Measurements from ENCODE around the gene SCRT2.
"Not testable (repeated sequence)": the region's sequence is repeated elsewhere in the genome, so short reads cannot be mapped to it uniquely, and the experiment has no call there.

Gene SCRT2

DNA sequence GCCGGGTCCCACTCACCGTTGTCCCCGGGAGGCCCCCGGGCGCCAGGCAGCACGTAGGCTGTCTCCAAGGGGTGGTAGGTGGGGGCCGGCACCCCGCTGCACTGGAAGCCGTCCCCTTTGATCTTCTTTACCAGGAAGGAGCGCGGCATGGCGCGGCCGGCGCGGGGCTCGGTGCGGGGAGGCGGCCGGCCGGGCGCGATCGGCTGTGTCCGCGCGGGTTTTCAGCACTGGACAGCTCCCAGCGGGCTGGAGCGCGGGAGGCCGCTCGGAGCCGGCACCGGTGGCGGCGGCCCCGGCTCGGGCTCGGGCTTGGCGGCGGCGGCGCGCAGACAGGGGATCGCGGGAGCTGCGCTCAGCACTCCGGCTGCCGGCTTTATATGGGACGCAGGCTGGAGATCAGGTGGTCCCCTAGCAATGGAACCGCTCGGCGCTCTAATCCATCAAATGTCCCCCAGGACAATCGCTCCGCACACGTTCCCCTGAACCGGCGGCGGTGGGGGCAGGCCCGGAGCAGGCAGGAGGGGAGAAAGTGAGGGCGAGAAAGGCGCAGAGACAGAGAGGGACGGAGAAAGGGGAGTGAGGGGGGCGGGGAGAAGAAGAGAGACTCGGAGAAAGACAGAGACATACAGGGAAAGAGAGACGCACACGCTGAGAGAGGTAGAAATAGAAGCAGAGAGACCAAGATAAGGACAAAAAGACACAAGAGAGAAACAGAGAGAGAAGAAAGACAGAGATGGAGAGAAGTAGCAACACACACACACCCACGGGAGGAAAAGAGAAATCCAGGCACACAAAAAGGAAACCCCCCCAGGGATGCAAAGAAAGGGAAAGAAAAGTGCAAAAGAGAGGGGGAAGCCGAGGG is at the start of gene SCRT2:
TSS of gene SCRT2 (minus strand) at position 350 of the 862 bp plus-strand sequence. CDS start at position 149, 201 bp downstream.
- FAIRE-seq = no peak
- DNase-seq (ENCODE audit: low spot score) = peak; percentile 88

DNA sequence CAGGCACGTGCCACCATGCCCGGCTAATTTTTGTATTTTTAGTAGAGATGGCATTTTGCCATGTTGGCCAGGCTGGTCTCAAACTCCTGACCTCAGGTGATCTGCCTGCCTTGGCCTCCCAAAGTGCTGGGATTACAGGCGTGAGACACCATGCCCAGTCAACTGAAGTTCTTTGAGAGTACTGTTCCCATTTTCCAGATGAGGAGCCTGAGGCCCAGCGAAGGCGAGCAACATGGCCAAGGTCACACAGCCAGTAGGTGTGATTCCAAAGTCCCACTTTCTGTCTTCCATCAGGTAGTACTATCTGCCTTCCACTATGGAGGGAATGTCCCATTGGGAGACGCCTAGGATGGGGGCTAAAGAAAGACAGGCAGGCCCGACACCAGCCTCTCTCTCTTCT is 49.2 kb upstream of the SCRT2 start:
- not testable (repeated sequence) for FAIRE-seq; DNase-seq (ENCODE audit: low spot score)

DNA sequence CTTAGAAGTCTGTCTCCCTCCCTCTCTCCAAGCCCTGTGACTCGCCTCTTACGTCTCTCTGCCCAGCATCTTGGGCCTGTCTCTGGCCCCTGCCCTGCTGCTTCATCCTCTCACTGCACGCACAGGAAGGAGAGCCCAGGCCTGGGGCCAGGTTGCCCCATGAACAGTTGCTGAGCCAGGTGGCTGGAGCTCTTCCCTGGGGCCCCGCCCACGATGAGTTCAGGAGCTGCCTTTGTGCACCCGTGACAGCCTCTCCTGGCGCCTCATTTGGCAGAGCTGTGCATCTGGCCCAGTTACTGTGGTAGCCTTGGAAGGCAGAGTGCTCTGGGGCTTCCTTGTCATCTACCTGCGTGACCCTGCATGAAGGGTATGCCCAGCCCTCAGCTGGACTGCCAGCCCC is 48.2 kb upstream of the SCRT2 start:
- no peak for FAIRE-seq
- DNase-seq (ENCODE audit: low spot score) = no peak

DNA sequence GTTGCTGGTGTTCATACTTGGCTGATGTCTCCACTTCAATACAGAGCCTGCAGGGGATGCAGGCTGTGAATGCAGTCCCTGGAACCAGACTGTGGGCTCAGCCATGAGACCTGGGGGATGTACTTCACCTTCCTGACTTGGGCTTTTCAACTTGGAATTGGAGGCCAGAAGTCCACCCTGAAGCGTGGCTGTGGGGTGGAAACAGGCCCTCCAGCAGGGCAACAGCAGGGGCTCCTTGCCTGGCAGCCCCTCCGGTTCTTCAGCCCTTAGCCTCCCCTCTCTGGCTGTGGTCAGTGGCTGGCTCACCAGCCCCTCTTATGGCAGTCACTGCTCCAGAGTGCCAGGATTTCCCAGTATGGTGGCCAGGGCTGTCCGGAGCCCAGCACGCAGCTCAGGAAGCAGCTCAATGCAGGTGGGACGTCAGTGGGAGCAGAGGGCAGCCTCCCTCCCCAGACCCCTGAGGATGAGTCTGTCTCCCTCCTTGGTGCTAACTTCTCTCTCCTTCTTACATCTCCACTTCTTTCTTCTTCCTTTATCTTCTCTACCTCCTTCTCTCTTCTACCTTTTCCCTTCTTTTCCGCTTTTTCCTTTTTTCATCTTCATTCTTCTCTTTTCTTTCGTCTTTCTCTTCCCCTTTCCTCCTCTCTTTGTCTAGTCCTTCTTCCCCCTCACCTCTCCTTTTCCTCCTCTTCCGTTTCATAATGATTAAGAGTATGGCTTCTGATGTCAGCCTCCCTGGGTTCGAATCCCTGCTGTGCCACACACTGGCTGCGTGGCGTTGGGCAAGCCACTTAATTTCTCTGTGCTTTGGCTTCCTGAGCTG is 47.4 kb upstream of the SCRT2 start:
- FAIRE-seq = no peak
- DNase-seq (ENCODE audit: low spot score) = no peak

DNA sequence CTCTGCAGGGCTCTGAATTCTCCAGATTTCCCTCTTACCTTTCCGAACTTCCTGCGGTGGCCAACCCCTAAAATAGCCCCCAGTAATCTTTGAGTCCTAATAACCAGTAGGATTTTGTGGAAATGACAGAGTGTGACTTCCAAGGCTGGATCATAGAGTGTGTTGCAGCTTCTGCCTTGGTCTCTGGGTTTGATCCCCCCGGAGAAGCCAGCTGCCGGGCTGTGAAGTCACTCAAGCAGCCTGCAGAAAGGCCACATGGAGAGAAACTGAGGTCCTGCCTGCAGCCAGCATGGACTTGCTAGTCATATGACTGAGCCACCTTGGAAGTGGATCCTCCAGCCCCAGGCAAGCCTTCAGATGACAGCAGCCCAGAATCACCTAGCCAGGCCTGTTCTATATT is 46.3 kb upstream of the SCRT2 start:
- no peak for DNase-seq (ENCODE audit: low spot score)
- no peak for FAIRE-seq

DNA sequence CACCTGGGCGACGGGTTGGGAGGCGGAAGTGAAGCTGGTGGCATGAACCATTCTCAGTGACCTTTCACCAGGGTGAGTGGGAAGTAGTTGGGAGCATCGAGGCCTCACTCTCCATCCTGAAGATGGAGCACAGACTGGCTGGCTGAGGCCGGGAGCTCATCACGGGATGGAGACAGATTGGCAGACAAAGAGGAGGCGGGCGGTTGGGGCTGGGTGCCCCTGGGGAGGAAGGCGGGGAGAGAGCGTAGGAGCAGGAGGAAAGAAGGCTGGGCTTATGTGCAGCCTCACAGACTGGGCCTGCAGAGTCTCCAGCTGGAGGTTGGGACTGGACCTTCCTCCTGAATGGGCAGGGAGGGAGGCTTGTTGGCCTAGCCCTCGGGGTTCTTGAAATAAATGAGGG is 44.2 kb upstream of the SCRT2 start:
- FAIRE-seq (no peak), DNase-seq (ENCODE audit: low spot score) (no peak)

DNA sequence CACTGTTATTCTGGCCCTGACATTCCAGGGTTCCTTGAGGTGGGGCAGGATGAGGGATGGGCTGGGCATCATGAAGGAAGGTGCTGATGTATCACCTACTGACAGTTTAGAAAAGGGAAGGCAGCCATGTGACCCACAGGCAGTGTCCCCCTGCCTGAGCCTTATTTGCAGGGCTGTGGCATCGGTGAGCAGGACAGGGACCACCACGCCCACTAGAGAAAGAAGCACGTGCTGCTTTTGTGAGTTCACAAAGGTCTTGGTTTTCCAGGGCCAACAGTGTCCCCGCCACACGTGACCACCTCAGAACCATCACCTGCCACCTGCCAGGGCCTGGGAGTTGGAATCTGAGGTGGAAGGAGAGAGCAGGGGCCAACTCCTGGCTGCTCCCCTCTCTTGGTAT is 43.5 kb upstream of the SCRT2 start:
- FAIRE-seq = no peak
- no peak for DNase-seq (ENCODE audit: low spot score)

DNA sequence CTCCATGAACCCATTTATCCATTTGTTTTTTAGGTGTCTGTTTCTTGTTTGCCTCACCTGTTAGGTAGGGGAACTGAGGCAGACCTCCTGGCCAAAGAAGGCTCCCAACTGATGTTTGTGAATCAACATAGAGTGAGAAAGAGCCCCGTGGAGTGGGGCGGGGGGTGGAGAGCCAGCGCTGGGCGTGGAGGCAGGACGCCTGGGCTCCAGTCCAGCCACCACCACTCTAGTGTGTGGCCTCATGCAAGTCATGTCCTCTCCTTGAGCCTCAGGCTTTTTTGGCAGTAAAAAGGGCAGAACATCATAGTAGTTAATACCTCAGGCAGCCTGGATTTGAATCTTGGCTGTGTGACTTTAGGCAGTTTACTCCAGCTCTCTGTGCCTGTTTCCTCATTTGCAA is 42.2 kb upstream of the SCRT2 start:
- DNase-seq (ENCODE audit: low spot score) (no peak), FAIRE-seq (no peak)

DNA sequence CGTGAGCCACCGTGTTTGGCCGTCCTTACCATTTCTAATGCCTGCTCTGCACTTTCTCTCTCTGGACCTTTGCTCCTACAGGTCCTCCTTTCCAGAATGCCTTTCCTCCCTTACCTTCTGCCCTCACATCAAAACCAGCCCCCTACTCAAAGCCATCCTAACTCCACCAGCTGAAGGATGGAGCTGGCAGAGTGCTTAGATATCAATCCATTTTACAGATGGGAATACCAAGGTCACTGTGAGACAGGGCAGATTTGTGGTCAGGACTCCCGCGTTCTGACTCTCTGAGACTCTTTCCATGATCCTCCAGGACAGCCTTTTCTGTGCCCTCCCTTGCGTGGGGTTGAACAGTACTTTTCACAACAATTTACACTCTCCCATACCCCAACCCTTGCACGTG is 41.7 kb upstream of the SCRT2 start:
- FAIRE-seq (no peak), DNase-seq (ENCODE audit: low spot score) (no peak)

DNA sequence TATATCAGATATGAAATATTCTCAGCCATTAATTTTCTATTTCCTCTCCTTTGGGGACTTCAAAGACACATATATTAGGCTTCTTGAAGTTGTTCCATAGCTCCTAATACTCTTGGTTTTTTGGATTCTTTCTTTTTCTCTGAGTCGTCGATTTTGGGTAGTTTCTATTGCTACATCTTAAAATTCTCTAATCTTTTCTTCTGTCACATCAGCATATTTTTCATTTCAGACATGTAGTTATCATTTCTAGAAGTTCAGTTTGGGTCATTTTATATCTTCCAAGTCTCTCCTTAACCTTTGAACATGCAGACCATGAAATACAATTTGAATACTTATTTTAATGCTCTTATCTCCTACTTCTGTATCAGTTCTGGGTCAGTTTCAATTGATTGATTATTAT is 38.9 kb upstream of the SCRT2 start:
- DNase-seq (ENCODE audit: low spot score) = no peak
- FAIRE-seq = no peak

DNA sequence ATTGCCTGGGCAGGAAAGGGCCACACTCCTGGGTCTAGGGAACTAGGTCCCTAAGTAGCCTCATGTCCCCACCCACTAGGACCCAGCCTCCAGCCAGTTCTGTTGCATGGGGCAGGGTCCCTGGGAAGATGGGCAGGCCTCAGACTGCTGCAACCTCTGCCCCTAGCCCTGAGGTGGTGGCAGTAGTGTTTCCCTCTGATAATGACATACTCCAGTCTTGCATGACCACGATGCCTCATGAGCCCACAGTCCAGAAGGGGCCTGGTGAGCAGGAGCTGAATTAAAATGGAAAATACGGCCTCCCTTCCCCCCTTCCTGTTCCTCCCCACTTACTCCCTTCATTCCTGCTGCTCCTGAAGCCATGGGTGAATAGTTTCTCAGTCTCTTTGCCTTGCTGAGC is 36.0 kb upstream of the SCRT2 start:
- FAIRE-seq (no peak), DNase-seq (ENCODE audit: low spot score) (no peak)

DNA sequence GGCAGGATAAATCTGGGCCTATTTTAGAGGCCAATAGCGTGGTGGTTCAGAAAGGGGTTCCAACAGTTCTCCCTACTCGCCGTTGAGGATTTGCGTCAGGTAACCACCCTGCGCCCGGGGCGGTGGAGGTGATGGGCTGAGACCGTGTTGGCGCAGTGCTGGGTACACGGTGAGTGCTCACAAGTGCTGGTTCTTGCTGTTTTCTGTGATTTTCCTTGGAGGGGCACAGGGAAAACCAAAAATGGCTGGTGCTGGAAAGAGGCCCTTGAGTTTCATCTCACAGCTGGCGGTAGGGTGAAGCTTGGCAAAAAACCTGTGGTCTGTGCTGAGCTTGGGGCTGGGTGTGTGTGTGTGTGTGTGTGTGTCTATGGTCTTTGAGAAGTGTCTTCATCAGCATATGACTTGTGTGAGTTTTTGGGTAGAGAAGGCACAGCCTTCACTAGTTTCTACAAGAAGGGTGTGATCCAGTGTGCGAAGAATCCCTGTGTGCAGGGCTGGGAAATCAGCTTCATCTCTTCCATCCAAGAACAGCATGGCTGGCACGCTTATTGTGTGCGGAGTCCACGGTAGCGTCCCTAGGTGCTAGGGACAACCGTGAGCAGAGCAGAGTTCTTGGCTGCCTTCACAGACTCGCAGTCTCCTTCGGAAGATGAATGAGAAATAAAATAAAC is 35.3 kb upstream of the SCRT2 start:
- FAIRE-seq = no peak
- no peak for DNase-seq (ENCODE audit: low spot score)

DNA sequence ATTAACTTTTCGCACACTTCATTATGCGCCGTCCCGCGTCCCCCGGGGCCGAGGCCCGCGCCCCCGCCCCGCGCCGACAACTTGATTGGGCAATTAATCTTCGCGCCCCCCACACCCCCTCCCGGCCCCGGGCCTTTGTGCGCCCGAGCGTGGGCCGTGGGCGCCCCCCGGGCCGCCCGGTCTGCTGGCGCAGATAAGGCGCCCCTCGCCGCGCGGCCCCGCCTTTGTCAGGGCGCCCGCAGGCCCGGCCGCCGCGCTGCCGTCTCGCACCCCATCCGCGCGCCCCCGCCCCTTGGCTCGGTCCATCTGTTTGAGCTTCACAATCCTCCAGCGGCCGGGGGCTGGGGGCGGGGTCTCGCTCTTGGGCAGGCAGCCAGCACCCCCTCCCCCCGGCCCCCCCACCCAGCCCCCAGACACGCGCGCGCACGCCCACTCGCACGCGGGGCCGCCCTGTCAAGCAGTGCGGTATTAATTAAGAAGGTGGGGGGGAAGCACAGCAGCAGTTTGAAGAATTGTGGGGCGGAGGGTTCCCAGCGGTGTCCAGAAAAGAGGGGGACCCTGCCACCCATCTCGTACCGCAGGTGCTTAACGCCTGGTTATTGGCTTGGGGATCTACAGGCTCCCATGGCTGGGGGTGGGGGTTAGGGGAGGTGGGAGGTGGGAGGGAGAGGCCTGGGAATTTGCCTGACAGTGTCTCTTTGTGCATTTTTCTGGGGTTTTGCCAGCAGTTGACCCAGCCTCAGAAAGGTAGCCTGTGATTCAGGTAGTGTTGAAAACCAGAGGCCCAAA is 34.6 kb upstream of the SCRT2 start:
- FAIRE-seq (no peak), DNase-seq (ENCODE audit: low spot score) (no peak)

DNA sequence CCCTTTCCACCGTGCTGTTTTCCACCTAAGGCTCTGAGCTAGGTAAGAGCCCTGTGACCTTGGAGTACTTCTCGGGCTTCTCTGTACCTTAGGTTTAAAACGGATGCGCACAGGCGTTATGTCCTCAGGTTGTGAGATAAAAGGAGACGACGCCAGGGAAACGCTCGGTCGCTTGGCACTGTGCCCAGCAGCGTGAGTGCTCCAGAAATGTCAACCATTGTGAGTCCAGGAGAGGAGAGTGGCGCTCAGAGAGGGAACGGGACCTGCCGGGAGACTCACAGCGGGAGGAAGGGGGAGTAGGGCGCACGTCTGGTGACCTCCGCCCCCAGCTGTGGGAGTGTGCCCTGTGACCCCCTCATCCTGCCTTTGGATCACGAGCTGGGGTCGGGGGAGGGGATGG is 33.8 kb upstream of the SCRT2 start:
- no peak for FAIRE-seq
- no peak for DNase-seq (ENCODE audit: low spot score)

DNA sequence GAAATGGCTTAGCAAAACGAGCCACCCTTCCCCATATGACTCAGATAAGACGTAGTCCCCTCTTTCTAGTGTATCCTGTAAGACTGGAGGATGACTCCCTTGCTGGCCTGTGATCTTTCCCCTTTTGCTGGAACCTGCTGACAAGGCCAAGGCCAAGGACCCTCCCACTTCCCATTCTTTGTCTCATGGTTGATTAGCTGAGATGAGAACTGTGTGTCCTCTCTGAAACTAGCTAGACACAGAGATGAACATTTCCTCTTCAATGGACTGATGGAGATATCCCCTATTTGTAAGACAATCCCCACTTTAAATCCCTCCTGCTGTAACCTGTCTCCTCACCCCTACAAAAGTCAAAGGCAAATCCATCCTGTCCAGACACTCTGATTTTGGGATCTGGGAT is 33.4 kb upstream of the SCRT2 start:
- no peak for FAIRE-seq
- no peak for DNase-seq (ENCODE audit: low spot score)

DNA sequence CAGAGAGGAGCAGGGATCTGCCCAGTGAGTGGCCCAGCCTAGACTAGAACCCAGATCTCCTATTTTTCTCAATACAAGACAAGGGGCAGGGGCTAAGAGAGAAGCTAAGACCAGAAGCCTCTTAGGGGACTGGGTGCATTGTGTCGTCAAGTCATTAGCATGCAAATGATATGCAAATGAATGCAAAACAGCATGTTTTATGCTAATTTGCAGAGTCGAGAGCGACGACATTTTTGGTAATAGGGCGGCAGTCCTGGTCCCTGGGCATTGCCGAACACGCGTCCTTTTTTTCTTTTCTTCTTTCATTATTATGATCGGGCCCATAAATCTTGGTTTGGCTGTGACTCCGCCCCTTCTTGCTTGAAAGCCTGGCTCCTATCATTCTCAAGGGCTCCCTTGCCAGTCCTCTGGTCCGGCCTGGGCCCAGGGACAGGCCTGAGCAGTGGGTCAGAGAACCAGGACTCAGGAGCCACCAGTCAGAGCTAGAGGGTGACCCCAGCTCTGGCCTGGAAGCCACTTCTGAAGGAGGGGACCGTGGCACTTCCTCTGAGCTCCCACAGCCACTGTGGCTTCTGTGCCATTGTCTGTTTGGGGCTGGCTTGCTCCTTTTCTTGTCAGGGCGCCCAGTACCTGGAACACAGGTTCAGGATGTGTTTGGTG is 32.0 kb upstream of the SCRT2 start:
- DNase-seq (ENCODE audit: low spot score) (no peak), FAIRE-seq (no peak)

DNA sequence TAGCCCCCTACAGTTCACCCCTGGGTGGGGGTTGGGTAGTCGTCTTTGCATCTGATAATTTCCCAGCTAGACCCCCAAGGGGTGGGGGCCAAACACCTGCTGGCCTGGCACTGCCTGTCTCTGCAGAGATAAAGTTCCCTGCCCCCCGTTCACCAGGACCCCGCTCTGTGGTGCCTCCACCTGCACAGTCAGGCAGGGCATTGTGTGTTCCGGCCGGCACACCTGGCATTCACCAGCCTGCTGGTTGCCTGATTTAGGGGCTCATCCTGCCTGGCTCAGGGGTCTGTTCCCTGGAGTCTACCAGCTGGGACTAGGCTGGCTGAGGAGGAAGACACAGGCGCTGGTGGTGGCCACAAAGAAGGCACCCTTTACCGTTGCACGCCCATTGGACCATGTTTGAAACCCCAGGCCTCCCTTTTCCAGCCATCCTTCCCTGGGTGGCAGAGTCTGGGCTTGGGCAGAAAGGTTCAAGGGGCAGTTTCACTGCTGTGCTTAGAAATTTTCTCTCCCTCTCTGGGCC is 30.8 kb upstream of the SCRT2 start:
- FAIRE-seq = no peak
- no peak for DNase-seq (ENCODE audit: low spot score)

DNA sequence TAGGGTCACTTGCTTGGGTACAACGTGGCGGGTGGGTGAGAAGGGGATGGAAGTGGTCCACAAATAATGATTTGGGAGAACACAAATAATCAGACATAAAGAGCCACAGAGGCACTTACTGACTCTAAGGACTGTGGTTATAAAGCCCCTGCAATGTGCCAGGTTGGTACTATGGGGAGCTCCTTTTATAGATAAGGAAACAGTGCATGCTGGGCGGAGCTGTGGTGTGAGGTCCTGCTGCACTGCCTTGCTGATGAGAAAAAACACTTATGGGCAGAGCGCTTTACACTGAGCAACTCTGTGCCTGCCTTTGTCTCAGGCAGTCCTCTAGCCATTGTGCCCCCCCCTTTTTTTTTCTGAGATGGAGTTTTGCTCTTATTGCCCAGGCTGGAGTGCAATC is 29.1 kb upstream of the SCRT2 start:
- DNase-seq (ENCODE audit: low spot score) = no peak
- no peak for FAIRE-seq

DNA sequence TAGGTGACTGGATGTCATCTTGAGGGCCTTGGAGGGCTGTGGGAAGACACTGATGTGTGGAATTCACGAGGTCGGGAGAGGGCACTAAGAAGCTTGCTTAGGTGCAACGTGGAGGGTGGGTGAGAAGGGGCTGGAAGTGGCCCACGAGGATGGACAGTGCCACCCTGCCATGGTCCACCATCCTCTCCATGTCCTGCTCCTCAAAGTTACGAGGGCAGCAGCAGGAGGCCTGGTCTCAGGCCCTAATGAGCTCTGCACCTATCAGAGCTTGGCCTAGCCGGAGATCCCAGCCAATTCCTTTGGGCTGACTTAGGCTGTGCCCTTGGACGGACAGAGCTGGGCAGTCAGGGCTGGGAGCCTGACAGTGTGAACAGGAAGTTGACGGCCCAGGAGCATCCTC is 27.8 kb upstream of the SCRT2 start:
- DNase-seq (ENCODE audit: low spot score) (no peak), FAIRE-seq (no peak)

DNA sequence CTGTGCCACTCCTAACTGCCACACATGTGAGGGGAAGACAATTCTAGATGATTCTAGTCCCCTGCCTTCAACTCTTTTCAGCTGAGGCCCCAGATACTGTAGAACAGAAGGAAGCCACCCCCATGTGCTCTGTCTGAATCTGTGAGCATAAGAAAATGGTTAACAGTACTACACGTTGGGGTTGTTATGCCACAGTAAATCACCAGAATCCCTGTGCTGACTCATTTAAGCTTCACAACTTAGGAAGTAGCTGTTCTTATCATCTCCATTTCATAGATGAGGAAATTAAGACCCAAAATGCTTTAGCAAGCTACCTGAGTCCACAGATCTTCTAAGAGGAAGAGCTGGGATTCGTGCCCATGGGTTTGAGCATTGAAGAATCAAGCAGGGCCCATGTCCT is 27.4 kb upstream of the SCRT2 start:
- FAIRE-seq = no peak

More for the DNA sequence above, 27.4 kb upstream of the SCRT2 start:
- DNase-seq (ENCODE audit: low spot score) = no peak

Data from urothelium cell line (cell line).